Dermis blood vessel endothelial cell (primary cell): ENCODE results near the gene BFSP1. TPM values are rescaled to one million over a fixed set of nuclear protein-coding genes. Genes with fewer than 3 reads are reported as not detected.

Source experiments
- DNase-seq: peaks from one replicate; pipeline ENCODE4 v3.0.0; 2010
- total RNA-seq: library from RNA; depleted of rRNA; stranded (reverse); fragments of >200 nt; gene quantifications from 2 replicates; pipeline ENCODE4 v1.2.3, GENCODE V29; 2014

Gene BFSP1
- total RNA-seq, 1 donor from 2014 or later = 1.9 TPM

- DNase-seq = no peak
These were observed 35.4 kb downstream of the BFSP1 start for GRCh38 chr20:17495826-17496225.

GRCh38 chr20:17494201-17494600, 37.0 kb downstream of the BFSP1 start:
- no peak for DNase-seq

- no peak for DNase-seq
These were observed 38.0 kb downstream of the BFSP1 start for GRCh38 chr20:17493173-17493572.

- no peak for DNase-seq
These were observed 39.7 kb downstream of the BFSP1 start for GRCh38 chr20:17491488-17491887.

GRCh38 chr20:17491041-17491440, 40.1 kb downstream of the BFSP1 start:
- no peak for DNase-seq

- DNase-seq = no peak
These were observed 40.7 kb downstream of the BFSP1 start for GRCh38 chr20:17490501-17490900.

- DNase-seq = no peak
These were observed 42.1 kb downstream of the BFSP1 start for GRCh38 chr20:17488916-17489600.

GRCh38 chr20:17485017-17485416, 46.2 kb downstream of the BFSP1 start:
- no peak for DNase-seq

- DNase-seq = no peak
These were observed 48.6 kb downstream of the BFSP1 start for GRCh38 chr20:17482536-17482935.

- no peak for DNase-seq
These were observed 49.5 kb downstream of the BFSP1 start for GRCh38 chr20:17481661-17482060.

- DNase-seq = no peak
These were observed 50.5 kb downstream of the BFSP1 start for GRCh38 chr20:17480696-17481095.

- no peak for DNase-seq
These were observed 52.0 kb downstream of the BFSP1 start for GRCh38 chr20:17479063-17479657.

- DNase-seq = no peak
These were observed 57.5 kb downstream of the BFSP1 start for GRCh38 chr20:17473659-17474058.

- DNase-seq = no peak
These were observed 59.5 kb downstream of the BFSP1 start for GRCh38 chr20:17471606-17472187.

- no peak for DNase-seq
These were observed 60.2 kb downstream of the BFSP1 start for GRCh38 chr20:17470973-17471372.

- no peak for DNase-seq
These were observed 60.7 kb downstream of the BFSP1 start for GRCh38 chr20:17470521-17470920.

- no peak for DNase-seq
These were observed 61.7 kb downstream of the BFSP1 start for GRCh38 chr20:17469246-17470030.

- no peak for DNase-seq
These were observed 62.9 kb downstream of the BFSP1 start for GRCh38 chr20:17468073-17468840.

GRCh38 chr20:17467120-17467655, 64.0 kb downstream of the BFSP1 start:
- no peak for DNase-seq

GRCh38 chr20:17466641-17467040, 64.5 kb downstream of the BFSP1 start:
- no peak for DNase-seq

GRCh38 chr20:17465236-17465635, 65.9 kb downstream of the BFSP1 start:
- no peak for DNase-seq

- no peak for DNase-seq
These were observed 67.5 kb downstream of the BFSP1 start for GRCh38 chr20:17463711-17464110.
